GM18909 (cell line): ENCODE measurements around the gene EVI5L.
"Not testable (repeated sequence)": the region's sequence is repeated elsewhere in the genome, so short reads cannot be mapped to it uniquely, and the experiment has no call there.

ENCODE experiments used
- ATAC-seq: cut with Tn5 transposase; IDR thresholded peaks from one replicate; pipeline ENCODE4 v1.9.1; 2021; ENCODE audit warnings: mild to moderate bottlenecking; ENCODE audit not compliant: unreplicated experiment, poor library complexity

The EVI5L gene

DNA sequence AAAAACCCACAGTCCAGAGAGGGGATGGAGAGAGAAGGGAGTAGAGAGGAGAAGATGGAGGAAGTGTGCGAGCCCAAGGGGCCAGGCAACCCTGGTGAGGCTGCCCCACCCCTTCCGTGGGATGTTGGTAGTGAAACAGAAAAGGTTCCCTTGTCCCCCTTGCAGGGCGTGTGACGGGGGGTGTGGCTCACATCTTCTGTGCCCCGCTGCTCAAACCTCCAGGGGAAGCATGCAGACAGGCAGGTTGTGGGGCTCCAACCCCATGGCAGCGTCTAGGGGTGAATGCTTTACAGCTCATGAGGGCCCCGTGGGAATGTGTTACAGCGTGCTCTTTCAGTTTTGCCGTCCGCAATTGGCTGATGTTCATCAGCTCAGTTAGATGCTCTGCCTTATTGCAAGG lies 14.7 kb upstream of the EVI5L start:
- no peak for ATAC-seq

- not testable (repeated sequence) for ATAC-seq
Observed at GRCh38 chr19:7816040-7816439, 14.0 kb upstream of the EVI5L start.

DNA sequence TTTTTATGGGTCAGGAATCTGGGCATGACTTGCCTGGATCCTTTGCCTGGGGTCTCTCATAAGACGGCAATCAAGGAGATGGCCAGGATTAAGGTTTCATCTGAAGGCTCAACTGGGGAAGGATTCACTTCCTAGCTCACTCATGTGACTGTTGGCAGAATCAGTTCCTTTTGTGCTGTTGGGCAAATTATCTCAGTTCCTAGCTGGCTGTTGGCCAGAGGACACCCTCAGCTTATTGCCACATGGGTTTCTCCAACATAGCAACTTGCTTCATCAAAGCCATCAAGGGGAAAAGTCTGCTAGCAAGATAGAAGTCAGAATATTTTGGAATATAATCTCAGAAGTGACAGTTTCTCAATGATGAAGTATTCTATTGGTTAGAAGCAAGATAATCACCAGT lies 12.2 kb upstream of the EVI5L start:
- no peak for ATAC-seq

GRCh38 chr19:7818806-7819205 lies 11.2 kb upstream of the EVI5L start:
- no peak for ATAC-seq

GRCh38 chr19:7819337-7819736 lies 10.7 kb upstream of the EVI5L start:
- peak; percentile 44 for ATAC-seq

GRCh38 chr19:7820588-7820987 lies 9.4 kb upstream of the EVI5L start:
- no peak for ATAC-seq

GRCh38 chr19:7822910-7823515 lies 7.0 kb upstream of the EVI5L start:
- ATAC-seq = no peak

DNA sequence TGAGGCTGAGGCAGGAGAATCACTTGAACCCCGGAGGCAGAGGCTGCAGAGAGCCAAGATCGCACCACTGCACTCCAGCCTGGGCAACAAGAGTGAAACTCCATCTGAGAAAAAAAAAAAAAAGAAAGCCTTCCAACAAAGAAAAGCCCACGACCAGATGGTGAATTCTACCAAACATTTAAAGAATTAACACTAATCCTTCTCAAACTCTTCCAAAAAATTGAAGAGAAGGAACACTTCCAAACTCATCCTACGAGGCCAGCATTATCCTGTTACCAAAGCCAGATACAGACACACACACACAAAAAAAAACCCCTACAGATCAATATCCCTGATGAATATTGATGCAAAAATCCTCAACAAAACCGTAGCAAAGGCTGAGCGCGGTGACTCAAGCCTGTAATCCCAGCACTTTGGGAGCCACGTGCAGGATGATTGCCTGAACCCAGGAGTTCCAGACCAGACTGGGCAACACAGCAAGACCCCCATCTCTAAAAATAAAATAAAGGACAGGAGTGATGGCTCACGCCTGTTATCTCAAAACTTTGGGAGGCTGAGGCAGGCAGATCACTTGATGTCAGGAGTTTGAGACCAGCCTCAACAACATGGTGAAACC lies 6.2 kb upstream of the EVI5L start:
- no peak for ATAC-seq

DNA sequence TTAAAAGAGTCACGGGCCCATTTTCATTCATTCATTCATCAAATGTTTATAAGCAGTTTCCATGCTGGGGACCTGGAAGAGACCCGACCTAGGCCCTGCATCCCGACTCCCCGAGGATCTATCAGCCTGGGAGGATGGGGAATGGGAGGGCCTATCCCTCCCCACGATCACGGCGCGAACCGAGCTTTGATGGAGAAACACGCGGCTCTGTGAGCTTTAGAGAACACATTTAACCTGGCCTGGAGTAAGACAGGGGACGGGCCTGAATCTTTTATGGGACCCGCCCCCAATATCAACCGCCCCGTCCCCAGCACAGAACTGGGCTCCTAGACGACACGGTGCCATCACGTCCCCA lies 875 bp upstream of the EVI5L start:
- no peak for ATAC-seq

- no peak for ATAC-seq
Observed at GRCh38 chr19:7830272-7830771, 304 bp downstream of the EVI5L start.

GRCh38 chr19:7830823-7831222 lies 805 bp downstream of the EVI5L start:
- no peak for ATAC-seq

- no peak for ATAC-seq
Observed at GRCh38 chr19:7831452-7831851, 1.4 kb downstream of the EVI5L start.

DNA sequence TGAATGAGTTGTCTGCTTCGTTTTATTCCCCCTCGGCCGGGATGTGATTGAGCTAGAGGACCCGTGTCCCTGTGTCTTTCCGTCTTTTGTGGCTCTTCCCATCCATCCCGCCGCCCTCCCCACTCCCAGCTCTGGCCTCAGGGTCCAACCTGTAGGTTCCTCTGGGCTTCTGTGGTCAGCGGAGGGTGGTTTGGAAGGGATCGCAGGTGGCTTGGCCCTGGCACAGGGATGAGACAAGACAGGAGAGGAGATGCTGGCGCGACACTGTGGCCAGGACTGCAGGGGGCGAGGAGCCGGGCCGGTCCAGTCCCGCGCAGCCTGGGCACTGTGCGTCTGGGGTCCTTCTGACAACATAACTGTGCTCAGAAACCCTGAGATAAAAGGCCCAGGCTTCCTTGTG lies 2.0 kb downstream of the EVI5L start:
- ATAC-seq = no peak

- ATAC-seq = no peak
Observed at GRCh38 chr19:7832781-7833180, 2.8 kb downstream of the EVI5L start.

DNA sequence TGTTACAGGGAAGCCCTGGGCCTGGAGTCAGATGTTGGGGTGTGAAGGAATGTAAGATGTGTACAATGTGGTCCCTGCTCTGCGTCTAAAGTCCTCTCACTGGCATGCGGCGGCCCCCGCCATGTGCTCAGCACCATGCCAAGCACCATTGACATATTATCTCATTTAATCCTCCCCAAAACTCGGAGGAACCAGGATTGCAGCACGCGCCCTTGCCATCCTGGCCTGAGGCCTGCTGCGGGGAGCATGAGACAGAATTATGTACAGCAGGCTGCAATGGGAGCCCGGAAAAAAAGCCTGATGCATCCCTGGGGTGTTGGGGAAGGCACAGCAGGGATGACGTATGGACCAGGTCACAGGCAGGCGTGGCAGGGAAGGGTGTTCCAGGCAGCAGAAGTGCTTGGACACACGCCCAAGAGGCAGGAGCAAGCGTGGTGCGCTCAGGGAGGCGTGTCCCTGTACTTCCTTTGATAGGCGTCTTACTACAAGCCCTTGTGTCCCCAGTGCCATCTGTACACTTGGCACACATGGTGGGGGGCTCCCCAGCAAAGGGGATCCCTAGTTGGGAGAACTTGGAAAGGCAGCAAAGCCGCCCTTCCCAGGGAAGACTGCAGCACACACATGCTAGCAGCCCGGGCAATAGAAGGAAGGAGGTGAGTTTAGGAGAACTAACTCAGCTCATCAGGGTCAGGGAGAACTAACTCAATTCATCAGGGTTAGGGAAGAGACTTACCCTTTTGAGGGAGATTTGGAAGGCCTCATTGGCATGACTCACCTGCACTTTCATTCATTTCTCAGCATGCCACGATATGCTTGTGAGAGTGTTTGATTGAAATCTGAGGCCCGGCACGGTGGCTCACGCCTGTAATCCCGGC lies 3.4 kb downstream of the EVI5L start:
- ATAC-seq = no peak

DNA sequence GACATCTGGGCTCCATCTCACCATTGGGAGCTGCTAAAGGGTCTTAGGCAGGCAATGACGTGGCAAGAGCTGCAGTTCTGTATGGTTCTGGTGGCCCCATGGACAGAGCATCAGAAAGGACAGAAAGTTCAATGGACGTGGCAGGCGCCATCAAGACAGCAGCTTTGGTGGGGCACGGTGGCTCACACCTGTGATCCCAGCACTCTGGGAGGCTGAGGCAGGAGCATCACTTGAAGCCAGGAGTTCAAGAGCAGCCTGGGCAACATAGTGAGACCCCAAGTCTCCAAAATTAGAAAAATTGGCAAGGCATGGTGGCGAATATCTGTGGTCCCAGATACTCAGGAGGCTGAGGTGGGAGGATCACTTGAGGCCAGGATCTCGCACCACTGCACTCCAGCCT lies 9.5 kb downstream of the EVI5L start:
- no peak for ATAC-seq

GRCh38 chr19:7840629-7841028 lies 10.6 kb downstream of the EVI5L start:
- no peak for ATAC-seq

GRCh38 chr19:7841751-7842660 lies 12.0 kb downstream of the EVI5L start:
- no peak for ATAC-seq

- no peak for ATAC-seq
Observed at GRCh38 chr19:7842661-7843294, 12.8 kb downstream of the EVI5L start.

- ATAC-seq = no peak
Observed at GRCh38 chr19:7843521-7843920, 13.5 kb downstream of the EVI5L start.
